Transverse colon (tissue), 4 donors: Measurements from ENCODE around the gene EVA1C. TPM values are rescaled to one million over a fixed set of nuclear protein-coding genes. Genes with fewer than 3 reads are reported as not detected.
"Not testable (repeated sequence)": the region's sequence is repeated elsewhere in the genome, so short reads cannot be mapped to it uniquely, and the experiment has no call there.

ENCODE experiments used
- DNase-seq: peaks from one replicate; pipeline ENCODE4 v3.0.0-alpha.2; 2019
- H3K27ac ChIP-seq, 4 donors: fragments of 200-600 bp; sonication (generic); 2 replicates each; pipeline ENCODE4 v1.5.1; 2016 to 2018; ENCODE audit warnings: inconsistent platforms in 4 of 4
- H3K27me3 ChIP-seq: fragments of 200-600 bp; sonication (generic); 2 replicates; pipeline ENCODE4 v1.5.1; 2017; ENCODE audit warnings: inconsistent platforms
- H3K36me3 ChIP-seq, 4 donors: fragments of 200-600 bp; sonication (generic); 2 replicates each; pipeline ENCODE4 v1.5.1; 2017 to 2019; ENCODE audit warnings: inconsistent platforms in 4 of 4
- H3K4me1 ChIP-seq, 4 donors: fragments of 200-600 bp; sonication (generic); 2 replicates each; pipeline ENCODE4 v1.5.1; 2017 to 2020; ENCODE audit warnings: inconsistent platforms in 4 of 4
- H3K4me3 ChIP-seq, 4 donors: fragments of 200-600 bp; sonication (generic); 1 replicate in 1 of 4; 2 replicates in 3 of 4; pipeline versions ENCODE4 v1.5.1 to v1.6.1; 2017 to 2019; ENCODE audit warnings: inconsistent platforms in 4 of 4
- H3K9me3 ChIP-seq, 2 donors: fragments of 200-600 bp; sonication (generic); 2 replicates each; pipeline ENCODE4 v1.5.1; 2017 to 2019; ENCODE audit warnings: inconsistent platforms in 2 of 2
- EP300 ChIP-seq: sonication (generic); formaldehyde crosslinking; IDR thresholded peaks from one replicate; pipeline ENCODE4 v1.6.1; 2017; ENCODE audit warnings: antibody characterized with exemption, low read depth
- POLR2A ChIP-seq: fragments of 450-650 bp; IDR thresholded peaks from one replicate; pipeline ENCODE4 v1.6.1; 2016; ENCODE audit warnings: antibody characterized with exemption, mild to moderate bottlenecking, moderate library complexity
- POLR2AphosphoS5 ChIP-seq, 3 donors: sonication (generic); formaldehyde crosslinking; IDR thresholded peaks; one replicate each; pipeline ENCODE4 v1.6.1; 2016; ENCODE audit warnings: antibody characterized with exemption in 3 of 3
- WGBS, 2 donors: methylation state at CpG; one replicate each; pipeline ENCODE4 v1.1.5; 2018; ENCODE audit warnings: low coverage in 1 of 2; 5-methylcytosine and 5-hydroxymethylcytosine counted together
- in situ Hi-C, 4 donors: fragments of 200-750 bp; cut with MboI; loops; one replicate each; pipeline versions ENCODE4 v1.15.0 to v1.15.1; 2017; ENCODE audit warnings: low sequenced_read_pairs in 3 of 4, low pct_ligation_motif_present in 1 of 4, low pct_unique_long_range_greater_than_20kb in 1 of 4
- intact Hi-C: fragments of 100-400 bp; cut with DNase I; formaldehyde crosslinking; loops from one replicate; pipeline ENCODE4 v1.15.1; 2023; ENCODE audit warnings: low total_unique reads
- total RNA-seq, 4 donors: library from RNA; depleted of rRNA; stranded (reverse); fragments of >200 nt; gene quantifications; one replicate each; pipeline ENCODE4 v1.1.0, GENCODE V29; 2016
- TF ChIP-seq, protein P1 (sequence below), 5 experiments: fragments of 200-600 bp in 3 of 5; fragments of 450-650 bp in 2 of 5; sonication (generic) in 3 of 5; IDR thresholded peaks; 1 replicate in 2 of 5; 2 replicates in 3 of 5; pipeline ENCODE4 v1.5.1; 2016 to 2017; ENCODE audit warnings: antibody characterized with exemption in 5 of 5, inconsistent platforms in 3 of 5, mild to moderate bottlenecking in 2 of 5, moderate library complexity in 1 of 5

The EVA1C gene
- total RNA-seq, 4 donors from 2014 or later = 8.6 to 44.1 (median 33.8) TPM

DNA sequence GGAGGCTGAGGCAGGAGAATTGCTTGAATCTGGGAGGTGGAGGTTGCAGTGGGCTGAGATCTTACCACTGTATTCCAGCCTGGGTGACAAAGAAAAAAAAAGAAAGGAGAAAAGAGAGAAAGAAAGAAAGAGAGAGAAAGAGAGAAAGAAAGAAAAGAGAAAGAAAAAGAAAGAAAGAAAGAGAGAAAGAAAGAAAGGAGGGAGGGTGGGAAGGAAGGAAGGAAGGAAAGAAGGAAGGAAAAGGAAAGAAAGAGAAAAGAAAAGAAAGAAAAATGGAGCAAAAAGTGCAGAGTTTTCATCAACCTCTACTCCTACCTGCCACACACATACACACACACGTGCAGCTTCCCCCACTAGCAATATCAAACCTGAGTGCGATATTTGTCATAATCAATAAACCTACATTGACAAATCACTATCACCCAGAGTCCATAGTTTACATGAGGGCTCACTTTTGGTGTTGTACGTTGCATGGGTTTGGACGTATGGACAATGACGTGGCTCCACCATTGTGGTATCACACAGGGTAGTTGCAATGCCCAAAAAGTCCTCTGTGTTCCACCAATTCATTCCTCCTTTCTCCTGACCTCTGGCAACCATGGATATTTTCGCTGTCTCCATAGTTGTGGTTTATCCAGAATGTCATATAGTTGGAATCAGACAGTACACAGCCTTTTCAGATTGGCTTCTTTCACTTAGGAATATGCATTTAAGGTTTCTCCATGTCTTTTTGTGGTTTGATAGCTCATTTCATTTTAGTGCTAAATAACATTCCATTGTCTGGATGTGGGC lies 36.5 kb downstream of the EVA1C start:
- H3K27ac ChIP-seq = no peak overlapping the region
- no peak overlapping the region for H3K4me3 ChIP-seq
- TF ChIP-seq POLR2A (no peak), EP300 (no peak), POLR2AphosphoS5 (IDR thresholded peaks at IDR 0.05) (no peak)
- TF ChIP-seq, protein P1, sequence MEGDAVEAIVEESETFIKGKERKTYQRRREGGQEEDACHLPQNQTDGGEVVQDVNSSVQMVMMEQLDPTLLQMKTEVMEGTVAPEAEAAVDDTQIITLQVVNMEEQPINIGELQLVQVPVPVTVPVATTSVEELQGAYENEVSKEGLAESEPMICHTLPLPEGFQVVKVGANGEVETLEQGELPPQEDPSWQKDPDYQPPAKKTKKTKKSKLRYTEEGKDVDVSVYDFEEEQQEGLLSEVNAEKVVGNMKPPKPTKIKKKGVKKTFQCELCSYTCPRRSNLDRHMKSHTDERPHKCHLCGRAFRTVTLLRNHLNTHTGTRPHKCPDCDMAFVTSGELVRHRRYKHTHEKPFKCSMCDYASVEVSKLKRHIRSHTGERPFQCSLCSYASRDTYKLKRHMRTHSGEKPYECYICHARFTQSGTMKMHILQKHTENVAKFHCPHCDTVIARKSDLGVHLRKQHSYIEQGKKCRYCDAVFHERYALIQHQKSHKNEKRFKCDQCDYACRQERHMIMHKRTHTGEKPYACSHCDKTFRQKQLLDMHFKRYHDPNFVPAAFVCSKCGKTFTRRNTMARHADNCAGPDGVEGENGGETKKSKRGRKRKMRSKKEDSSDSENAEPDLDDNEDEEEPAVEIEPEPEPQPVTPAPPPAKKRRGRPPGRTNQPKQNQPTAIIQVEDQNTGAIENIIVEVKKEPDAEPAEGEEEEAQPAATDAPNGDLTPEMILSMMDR (IDR thresholded peaks at IDR 0.05) = no peak
- DNase-seq = no peak
- in situ Hi-C loops (no loop called here), intact Hi-C loops (no loop called here)
- H3K4me1 ChIP-seq = no peaks in the 10 kb centered on the region
- H3K36me3 ChIP-seq = no peaks in the 10 kb centered on the region
- H3K27me3 ChIP-seq = no peaks in the 10 kb centered on the region
- H3K9me3 ChIP-seq = no peaks in the 10 kb centered on the region
- WGBS, 2 donors = 83 to 100% methylated on average over 1 to 6 of the region's 6 CpGs

DNA sequence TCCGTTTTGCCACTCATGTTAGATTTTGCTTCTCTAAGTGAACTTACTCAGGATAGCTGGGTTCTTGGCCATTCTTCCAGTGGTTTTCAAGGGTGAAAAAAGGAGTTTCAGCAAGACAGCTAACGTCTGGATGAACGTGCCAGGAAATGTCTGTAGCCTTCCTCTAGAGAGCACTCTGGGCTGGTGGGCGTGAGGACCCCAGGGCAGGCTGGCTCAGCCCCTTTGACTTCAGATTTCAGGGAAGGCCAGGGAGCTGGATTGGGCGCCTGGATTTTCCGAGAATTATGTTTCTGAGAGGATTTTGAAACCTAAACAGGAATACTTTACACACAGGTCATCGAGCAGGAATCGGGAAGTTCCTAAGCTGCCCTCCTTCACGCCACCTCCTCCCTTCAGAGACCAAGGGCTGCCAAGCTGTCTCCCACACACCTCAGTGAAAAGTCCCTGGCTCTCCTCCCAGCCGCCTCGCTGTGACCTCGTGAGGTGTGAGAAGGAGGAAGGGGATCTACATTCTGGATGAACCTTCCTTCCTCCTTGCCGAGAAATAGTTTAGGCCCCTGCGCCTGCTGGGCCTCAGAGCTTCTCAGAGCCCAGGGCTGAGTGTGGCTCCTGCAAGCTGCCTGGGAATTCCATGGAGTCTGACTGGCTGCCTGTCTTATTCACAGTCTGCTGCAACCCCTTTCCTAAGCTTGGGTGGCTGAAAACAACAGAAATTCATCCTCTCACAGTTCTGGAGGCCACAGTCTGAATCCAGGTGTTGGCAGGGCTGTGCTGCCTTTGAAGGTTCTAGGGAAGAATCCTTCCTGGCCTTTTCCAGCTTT lies 38.6 kb downstream of the EVA1C start:
- H3K27me3 ChIP-seq, H3K4me3 ChIP-seq, DNase-seq, in situ Hi-C loops, intact Hi-C loops, H3K9me3 ChIP-seq, H3K36me3 ChIP-seq, H3K4me1 ChIP-seq: not testable (repeated sequence)
- peak overlapping the region in 3 of 4 donors; percentile 22 to 69 (median 26) for H3K27ac ChIP-seq
- 77 to 100% methylated on average over 4 to 14 of the region's 14 CpGs for WGBS, 2 donors

DNA sequence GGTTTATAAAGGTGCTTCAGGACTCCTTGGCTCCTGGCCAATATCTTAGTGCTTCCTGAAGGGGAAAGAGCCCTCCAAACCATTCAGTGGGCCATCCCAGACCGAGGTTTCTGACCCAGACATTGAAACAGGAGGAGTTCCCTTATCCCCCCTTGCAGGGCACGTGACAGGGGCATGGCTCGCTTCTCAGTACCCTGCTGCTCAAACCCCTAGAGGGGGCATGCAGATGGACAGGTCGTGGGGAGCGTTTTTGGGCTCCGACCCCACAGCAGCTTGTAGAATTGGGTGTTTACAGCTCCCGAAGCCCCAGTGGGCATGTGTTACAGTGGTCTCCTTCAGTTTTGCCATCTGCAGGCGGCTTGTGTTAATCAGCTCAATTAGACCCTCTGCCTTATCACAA lies 39.7 kb downstream of the EVA1C start:
- H3K27me3 ChIP-seq, DNase-seq, H3K27ac ChIP-seq, H3K4me3 ChIP-seq, intact Hi-C loops, in situ Hi-C loops, H3K36me3 ChIP-seq, H3K9me3 ChIP-seq: not testable (repeated sequence)
- WGBS, 2 donors = 87 to 100% methylated on average over 1 to 8 of the region's 8 CpGs
- H3K4me1 ChIP-seq = peaks cover 4 to 12% (median 11%) of the 10 kb centered on the region in 4 donors

DNA sequence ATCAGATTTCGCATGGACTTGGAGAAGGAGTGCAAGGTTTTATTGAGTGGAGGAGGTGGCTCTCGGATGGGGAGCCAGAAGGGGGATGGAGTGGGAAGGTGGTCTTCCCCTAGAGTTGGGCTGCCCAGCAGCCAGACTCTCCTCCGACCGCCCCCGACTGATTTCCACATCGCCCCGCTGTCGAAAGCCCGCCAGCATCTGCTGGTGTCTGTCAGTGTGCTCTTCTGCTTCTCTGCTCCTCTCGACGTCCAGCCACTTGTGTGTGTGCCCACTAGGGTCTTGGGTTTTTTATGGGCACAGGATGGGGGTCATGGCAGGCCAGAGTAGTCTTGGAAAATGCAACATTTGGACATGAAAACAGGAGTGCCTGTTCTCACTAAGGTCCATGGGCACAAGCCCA lies 40.1 kb downstream of the EVA1C start:
- intact Hi-C loops = no loop called here
- no peak for TF ChIP-seq EP300
- TF ChIP-seq POLR2AphosphoS5 (IDR thresholded peaks at IDR 0.05) = no peak
- TF ChIP-seq POLR2A = no peak
- TF ChIP-seq, protein P1 (IDR thresholded peaks at IDR 0.05) = no peak
- no peak for DNase-seq
- H3K4me1 ChIP-seq = peaks cover 8 to 16% (median 15%) of the 10 kb centered on the region in 4 donors
- H3K9me3 ChIP-seq = no peaks in the 10 kb centered on the region
- no peak overlapping the region for H3K27ac ChIP-seq
- no peak overlapping the region for H3K4me3 ChIP-seq
- H3K36me3 ChIP-seq = no peaks in the 10 kb centered on the region
- 92% methylated on average over 11 of the region's 11 CpGs; no CpG with 5 or more reads in 1 of the 2 donors for WGBS, 2 donors
- in situ Hi-C loops = no loop called here
- no peaks in the 10 kb centered on the region for H3K27me3 ChIP-seq

DNA sequence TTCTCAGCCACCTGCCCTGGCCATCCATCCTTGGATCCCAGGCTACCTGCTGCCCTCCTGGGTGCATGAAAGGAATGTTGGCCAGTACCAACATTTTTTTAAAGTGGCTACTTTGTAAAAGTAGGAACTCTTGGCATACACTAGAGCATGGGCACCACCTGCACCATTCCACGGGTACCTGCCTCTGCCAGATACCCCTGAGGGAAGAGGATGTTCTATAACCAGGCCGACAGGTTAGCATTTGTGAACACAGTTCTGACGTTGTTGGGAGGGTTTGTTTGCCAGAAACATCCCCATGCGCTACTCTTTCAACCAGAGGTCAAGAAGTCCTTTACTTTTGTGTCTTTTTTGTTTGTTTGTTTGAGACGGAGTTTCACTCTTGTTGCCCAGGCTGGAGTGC lies 43.0 kb downstream of the EVA1C start:
- Histone ChIP-seq H3K4me1 (peaks cover 13 to 21% (median 21%) of the 10 kb centered on the region in 4 donors), H3K9me3 (no peaks in the 10 kb centered on the region), H3K27ac (peak overlapping the region in 1 of 4 donors; percentile 82), H3K36me3 (no peaks in the 10 kb centered on the region), H3K27me3 (no peaks in the 10 kb centered on the region), H3K4me3 (no peak overlapping the region)
- WGBS, 2 donors = 93 to 100% methylated on average over 5 of the region's 5 CpGs
- intact Hi-C loops (no loop called here), in situ Hi-C loops (no loop called here)
- no peak for DNase-seq
- no peak for TF ChIP-seq POLR2AphosphoS5 (IDR thresholded peaks at IDR 0.05)
- TF ChIP-seq, protein P1 (IDR thresholded peaks at IDR 0.05) = no peak
- no peak for TF ChIP-seq POLR2A
- no peak for TF ChIP-seq EP300
